Activated naive CD4-positive, alpha-beta T cell treated with Interleukin-2 at 50 U/mL for 16 hours (primary cell): ENCODE data around the gene CCM2L.

ENCODE experiments used
- DNase-seq: peaks from one replicate; pipeline ENCODE4 v3.0.0-alpha.2; 2020

Gene CCM2L

GRCh38 chr20:31996996-31997395 is 13.2 kb upstream of the CCM2L start:
- no peak for DNase-seq

GRCh38 chr20:31998246-31998645 is 12.0 kb upstream of the CCM2L start:
- DNase-seq, result no peak

GRCh38 chr20:32003325-32003724 is 6.9 kb upstream of the CCM2L start:
- DNase-seq, result no peak

GRCh38 chr20:32004963-32005362 is 5.3 kb upstream of the CCM2L start:
- no peak for DNase-seq

- no peak for DNase-seq
Measured at GRCh38 chr20:32006053-32006452, 4.2 kb upstream of the CCM2L start.

GRCh38 chr20:32006841-32007786 is 3.1 kb upstream of the CCM2L start:
- no peak for DNase-seq

- no peak for DNase-seq
Measured at GRCh38 chr20:32007787-32008616, 2.2 kb upstream of the CCM2L start.

GRCh38 chr20:32009564-32009963 is 674 bp upstream of the CCM2L start:
- DNase-seq, result no peak

GRCh38 chr20:32010666-32011065 is 428 bp downstream of the CCM2L start:
- DNase-seq, result no peak

- no peak for DNase-seq
Measured at GRCh38 chr20:32012159-32012688, 2.0 kb downstream of the CCM2L start.

- no peak for DNase-seq
Measured at GRCh38 chr20:32013326-32013725, 3.1 kb downstream of the CCM2L start.

GRCh38 chr20:32017711-32018251 is 7.5 kb downstream of the CCM2L start:
- peak; percentile 46 for DNase-seq

- DNase-seq, result peak; percentile 52
Measured at GRCh38 chr20:32018269-32019155, 8.3 kb downstream of the CCM2L start.

- no peak for DNase-seq
Measured at GRCh38 chr20:32019156-32019510, 8.9 kb downstream of the CCM2L start.

GRCh38 chr20:32019563-32020463 is 9.6 kb downstream of the CCM2L start:
- DNase-seq, result no peak

- DNase-seq, result no peak
Measured at GRCh38 chr20:32021091-32021490, 10.9 kb downstream of the CCM2L start.

- no peak for DNase-seq
Measured at GRCh38 chr20:32024683-32025295, 14.6 kb downstream of the CCM2L start.

GRCh38 chr20:32027643-32028042 is 17.4 kb downstream of the CCM2L start:
- DNase-seq, result no peak

- DNase-seq, result no peak
Measured at GRCh38 chr20:32028647-32029372, 18.6 kb downstream of the CCM2L start.

GRCh38 chr20:32029561-32029960 is 19.3 kb downstream of the CCM2L start:
- DNase-seq, result no peak
